CD4-positive, alpha-beta T cell treated with Interleukin-10 for 1 hour (primary cell): ENCODE results near the gene TMEM252.

Experiments used
- DNase-seq: peaks from one replicate; pipeline ENCODE4 v3.0.0-alpha.2; 2020

TMEM252 gene

DNA sequence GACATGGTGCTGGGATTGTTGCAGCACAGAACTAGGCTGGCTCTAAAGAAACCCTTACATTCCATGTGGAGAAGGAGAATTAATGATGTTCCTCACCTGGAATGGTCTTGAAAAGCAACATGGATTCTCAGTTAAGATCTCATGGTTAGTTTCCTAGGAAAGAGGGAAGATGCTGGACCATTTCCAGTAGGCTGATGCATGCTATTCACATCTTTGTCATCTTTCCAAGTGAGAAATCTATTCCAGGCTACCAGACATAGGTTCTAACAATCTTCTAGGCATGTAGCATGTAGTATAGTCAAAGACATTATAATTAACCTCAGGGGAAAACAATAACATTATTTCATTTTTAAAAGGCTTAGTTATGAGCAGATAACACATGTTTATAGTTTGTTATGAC, 44.3 kb downstream of the TMEM252 start:
- no peak for DNase-seq

DNA sequence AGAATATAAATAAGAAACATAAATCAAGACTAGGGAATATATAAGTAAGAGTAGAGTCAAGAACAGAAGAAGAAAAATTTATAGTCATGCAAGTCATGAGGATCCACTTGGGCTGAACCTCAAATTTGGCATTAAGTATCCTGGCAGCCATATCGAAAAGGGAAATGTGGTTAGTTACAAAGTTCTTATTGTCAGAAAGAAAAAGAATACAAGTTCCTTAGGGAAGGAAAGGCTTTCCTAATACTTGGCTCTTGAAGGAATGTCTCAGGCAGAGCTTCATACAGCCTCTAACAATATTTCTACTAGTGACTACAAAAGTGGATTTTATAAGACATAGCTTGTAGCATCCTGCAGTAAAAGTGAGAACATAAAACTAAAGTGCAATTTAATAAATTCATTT, 45.4 kb downstream of the TMEM252 start:
- no peak for DNase-seq

DNA sequence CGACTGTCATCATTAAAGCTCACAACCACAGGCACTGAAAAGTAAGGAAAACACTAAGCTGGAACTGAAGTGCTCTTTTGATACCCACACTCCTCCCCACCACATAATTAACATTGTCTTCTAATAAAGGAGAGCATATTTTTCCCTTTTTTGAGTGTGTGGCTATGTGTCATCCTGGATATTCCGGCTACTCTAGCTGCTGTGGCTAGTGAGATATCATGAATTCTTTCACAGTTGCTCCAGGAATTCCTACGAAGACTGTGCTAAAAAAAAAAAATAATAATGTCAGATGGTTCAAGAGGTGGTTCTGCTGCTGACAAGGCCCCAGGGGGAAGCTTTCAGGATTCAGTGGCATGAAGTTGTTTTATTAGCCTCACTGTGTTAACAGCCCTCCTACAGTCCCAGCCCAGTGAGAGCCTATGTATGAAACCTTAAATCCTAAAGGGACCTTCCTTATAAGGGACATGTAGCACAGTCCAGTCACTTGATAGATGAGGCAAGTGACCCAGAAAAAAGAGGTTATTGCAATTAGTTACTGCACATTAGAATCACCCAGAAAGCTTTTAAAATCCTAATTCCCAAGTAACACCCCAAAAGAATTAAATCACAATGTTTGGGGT, 46.6 kb downstream of the TMEM252 start:
- no peak for DNase-seq

DNA sequence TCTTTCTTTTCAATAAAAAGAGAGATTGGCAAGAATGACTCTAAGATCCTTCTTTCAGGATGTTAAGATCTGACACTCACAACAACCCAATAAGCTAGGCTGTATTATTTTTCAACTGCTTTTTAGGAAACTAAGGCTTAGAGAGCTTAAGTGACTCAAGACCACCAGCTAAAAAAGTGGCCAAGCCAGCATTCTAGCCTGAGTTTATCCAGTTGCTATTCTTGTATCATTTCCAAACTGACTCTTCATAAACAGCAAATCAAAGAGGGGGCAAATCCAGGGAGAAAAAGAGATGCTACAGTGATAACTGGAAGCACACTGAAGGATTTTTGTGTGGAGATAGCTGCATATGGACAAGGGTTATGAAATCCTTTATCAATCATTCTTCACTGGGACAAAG, 47.1 kb downstream of the TMEM252 start:
- DNase-seq = no peak

DNA sequence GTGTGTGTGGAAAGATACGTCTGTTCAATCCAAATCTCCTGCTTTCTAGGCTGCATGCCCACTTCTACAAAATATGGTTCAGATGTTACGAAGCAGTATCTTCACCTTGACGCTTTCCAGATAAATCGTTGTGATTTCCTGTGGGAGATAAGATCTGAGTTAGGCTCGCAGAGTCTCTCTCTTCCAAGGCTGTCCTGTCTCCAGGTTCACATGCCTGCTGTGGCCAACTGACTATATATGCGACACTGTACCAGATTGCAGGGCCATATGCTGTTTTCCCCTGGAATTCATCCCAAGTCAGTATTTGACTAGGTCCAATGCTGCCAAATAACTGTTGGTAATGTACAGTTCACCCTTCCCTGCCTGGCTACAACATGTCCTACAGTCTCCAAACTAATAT, 47.9 kb downstream of the TMEM252 start:
- DNase-seq = no peak

DNA sequence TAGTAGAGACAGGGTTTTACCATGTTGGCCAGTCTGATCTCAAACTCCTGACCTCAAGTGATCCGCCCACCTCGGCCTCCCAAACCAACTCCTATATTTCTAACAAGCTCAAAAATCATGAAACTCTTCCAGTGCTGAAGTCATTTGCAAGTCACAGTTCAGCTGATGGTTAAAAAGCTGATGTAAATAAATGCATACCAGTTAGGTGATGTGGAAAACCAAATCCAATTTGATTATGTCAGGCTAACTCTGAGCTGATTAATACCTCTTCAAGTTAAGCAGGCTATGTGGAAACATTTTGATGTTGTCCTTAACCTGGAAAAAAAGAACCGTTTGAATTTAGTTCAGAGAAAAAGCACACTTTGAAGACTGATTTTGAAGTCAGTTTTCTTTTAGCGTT, 51.0 kb downstream of the TMEM252 start:
- no peak for DNase-seq

DNA sequence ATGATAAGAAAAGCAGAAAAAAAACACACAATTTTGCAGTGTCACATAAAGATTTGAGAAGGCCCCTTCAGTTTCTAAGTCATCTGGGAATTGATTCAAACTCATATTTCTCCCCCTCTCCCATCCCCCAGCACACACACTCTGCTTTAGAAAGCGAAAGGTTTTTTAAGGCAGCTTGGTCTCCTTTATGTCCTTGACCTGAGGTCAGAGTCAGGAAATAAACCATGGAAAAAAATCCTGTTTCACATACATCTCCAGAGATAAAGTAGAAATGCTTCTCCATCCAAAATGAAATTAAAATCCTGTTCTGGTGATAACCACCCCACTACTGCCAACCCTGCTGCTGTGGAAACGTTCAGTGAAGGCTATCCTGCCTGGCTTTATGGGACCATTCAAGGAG, 52.6 kb downstream of the TMEM252 start:
- no peak for DNase-seq
